ENCODE results near the gene MROH2A. TPM values are rescaled to one million over a fixed set of nuclear protein-coding genes. Genes with fewer than 3 reads are reported as not detected.

The MROH2A gene
- total and polyA plus RNA-seq, 9 of the 15 experiments (the other 6 are each of a cell fraction or from before 2014, with no cell fraction given) = 0.03 TPM; not detected in 8

DNA sequence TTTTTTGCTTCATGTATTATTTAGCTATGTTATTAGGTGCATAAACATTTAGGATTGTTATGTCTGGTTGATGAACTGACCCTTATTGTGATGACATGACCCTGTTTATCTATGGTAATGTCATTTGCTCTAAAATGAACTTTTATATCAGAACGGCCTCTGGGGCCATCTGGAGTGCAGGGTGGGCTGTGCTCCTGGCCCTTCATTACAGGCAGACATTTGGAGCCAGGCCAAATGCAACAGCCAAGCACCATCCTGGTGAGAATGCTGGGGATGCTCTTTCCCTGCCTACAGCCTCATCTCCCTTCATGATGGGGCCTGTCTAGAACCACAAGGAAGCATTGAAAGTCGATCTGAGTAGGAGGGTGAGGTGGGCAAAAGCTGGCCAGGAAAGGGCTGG, 38.2 kb downstream of the MROH2A start (continued):
- TF ChIP-seq TRIM24 (IDR thresholded peaks at IDR 0.05) (no peak), ZNF551 (CRISPR knock-in tag; IDR thresholded peaks at IDR 0.05) (no peak), RUNX1 (IDR thresholded peaks at IDR 0.05; ENCODE audit: low read depth) (no peak)

DNA sequence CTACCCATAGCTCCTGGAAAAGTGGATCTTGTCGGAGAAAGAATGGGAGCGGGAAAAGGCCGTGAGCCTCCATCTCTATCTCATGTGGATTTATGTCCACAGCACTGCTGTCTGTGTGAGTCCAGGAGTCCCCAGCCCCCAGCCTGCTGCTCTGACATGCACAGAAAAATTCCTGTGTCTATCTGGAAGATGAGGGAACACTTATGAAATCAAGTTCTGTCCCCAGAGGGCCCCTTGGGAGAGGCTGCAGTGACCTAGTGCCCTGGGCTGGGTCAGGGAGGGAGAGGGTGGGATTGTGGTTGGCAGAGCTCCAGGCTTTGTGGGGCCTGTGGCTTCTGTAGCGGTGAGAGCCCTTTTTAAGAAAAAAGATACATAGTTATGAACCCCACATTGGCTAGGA, 38.6 kb downstream of the MROH2A start:
- peaks cover 0 to 45% of the 10 kb centered on the region in 2 experiments; a peak in 3 of 5 replicates for H3K27me3 ChIP-seq (ENCODE audit: control insufficient read depth in 2 of 2, insufficient read depth in 2 of 2, low read length in 2 of 2)
- no peak overlapping the region for H3K27ac ChIP-seq (ENCODE audit: extremely low read depth, low read depth, low read length)
- intact Hi-C loops (cut with micrococcal nuclease) (no loop called here), in situ Hi-C loops (cut with MboI) (no loop called here)
- FAIRE-seq (no peak), ATAC-seq (no peak), DNase-seq (ENCODE audit: extremely low read depth in 1 of 4, low spot score in 3 of 4) (no peak)
- no peak overlapping the region for H3K4me2 ChIP-seq (ENCODE audit: insufficient read depth, low read length)
- no peak overlapping the region for H2AFZ ChIP-seq (ENCODE audit: low read depth, low read length)
- ChIA-PET POLR2A (no interaction called here), CTCF (ENCODE audit: low intra/inter-chr PET ratio) (no interaction called here)
- H3K36me3 ChIP-seq (ENCODE audit: control insufficient read depth, insufficient read depth, low read length) = no peaks in the 10 kb centered on the region
- no peaks in the 10 kb centered on the region for H3K9me1 ChIP-seq (ENCODE audit: control insufficient read depth, insufficient read depth, low read length)
- no TSS peak for BruUV-seq (replicated peaks)
- no peaks in the 10 kb centered on the region; a peak in 1 of 5 replicates for H3K4me1 ChIP-seq (replicated peaks in 1 of 2; ENCODE audit: control insufficient read depth in 2 of 2, insufficient read depth in 2 of 2, low read length in 2 of 2)
- 0% methylated on average over 4 of the region's 4 CpGs for WGBS (ENCODE audit: insufficient coverage, low coverage, missing lambda C conversion rate)
- no peaks in the 10 kb centered on the region; the same call in 1 of the 2 replicates for H4K20me1 ChIP-seq (replicated peaks; ENCODE audit: control insufficient read depth, insufficient read depth, low read length)
- no peak overlapping the region for H3K9ac ChIP-seq (ENCODE audit: insufficient read depth in 1 of 2, low read depth in 2 of 2, low read length in 2 of 2)
- H3K79me2 ChIP-seq (ENCODE audit: control insufficient read depth, insufficient read depth, low read length) = no peaks in the 10 kb centered on the region
- no peak overlapping the region for H3K4me3 ChIP-seq
- H3K9me3 ChIP-seq (replicated peaks; ENCODE audit: control insufficient read depth, insufficient read depth, low read depth, low read length) = no peaks in the 10 kb centered on the region
- TF ChIP-seq, protein P1, sequence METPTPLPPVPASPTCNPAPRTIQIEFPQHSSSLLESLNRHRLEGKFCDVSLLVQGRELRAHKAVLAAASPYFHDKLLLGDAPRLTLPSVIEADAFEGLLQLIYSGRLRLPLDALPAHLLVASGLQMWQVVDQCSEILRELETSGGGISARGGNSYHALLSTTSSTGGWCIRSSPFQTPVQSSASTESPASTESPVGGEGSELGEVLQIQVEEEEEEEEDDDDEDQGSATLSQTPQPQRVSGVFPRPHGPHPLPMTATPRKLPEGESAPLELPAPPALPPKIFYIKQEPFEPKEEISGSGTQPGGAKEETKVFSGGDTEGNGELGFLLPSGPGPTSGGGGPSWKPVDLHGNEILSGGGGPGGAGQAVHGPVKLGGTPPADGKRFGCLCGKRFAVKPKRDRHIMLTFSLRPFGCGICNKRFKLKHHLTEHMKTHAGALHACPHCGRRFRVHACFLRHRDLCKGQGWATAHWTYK (CRISPR knock-in tag; IDR thresholded peaks at IDR 0.05) = no peak
- TF ChIP-seq ETV6 (IDR thresholded peaks at IDR 0.05; ENCODE audit: borderline replicate concordance in 1 of 2, low read depth in 2 of 2, low read length in 1 of 2) (no peak), ETV6 (CRISPR knock-in tag; IDR thresholded peaks at IDR 0.05; ENCODE audit: borderline replicate concordance) (no peak), POLR2A (conservative IDR thresholded peaks at IDR 0.05) (no peak), YY1 (IDR thresholded peaks at IDR 0.05; ENCODE audit: borderline replicate concordance in 1 of 3, control insufficient read depth in 1 of 3, extremely low read depth in 1 of 3, insufficient read depth in 3 of 3, insufficient read length in 1 of 3, insufficient replicate concordance in 2 of 3, low read depth in 1 of 3, low read length in 2 of 3) (no peak), ZBTB1 (CRISPR knock-in tag; IDR thresholded peaks at IDR 0.05; ENCODE audit: borderline replicate concordance, low read depth) (no peak)
- TF ChIP-seq, protein P2, sequence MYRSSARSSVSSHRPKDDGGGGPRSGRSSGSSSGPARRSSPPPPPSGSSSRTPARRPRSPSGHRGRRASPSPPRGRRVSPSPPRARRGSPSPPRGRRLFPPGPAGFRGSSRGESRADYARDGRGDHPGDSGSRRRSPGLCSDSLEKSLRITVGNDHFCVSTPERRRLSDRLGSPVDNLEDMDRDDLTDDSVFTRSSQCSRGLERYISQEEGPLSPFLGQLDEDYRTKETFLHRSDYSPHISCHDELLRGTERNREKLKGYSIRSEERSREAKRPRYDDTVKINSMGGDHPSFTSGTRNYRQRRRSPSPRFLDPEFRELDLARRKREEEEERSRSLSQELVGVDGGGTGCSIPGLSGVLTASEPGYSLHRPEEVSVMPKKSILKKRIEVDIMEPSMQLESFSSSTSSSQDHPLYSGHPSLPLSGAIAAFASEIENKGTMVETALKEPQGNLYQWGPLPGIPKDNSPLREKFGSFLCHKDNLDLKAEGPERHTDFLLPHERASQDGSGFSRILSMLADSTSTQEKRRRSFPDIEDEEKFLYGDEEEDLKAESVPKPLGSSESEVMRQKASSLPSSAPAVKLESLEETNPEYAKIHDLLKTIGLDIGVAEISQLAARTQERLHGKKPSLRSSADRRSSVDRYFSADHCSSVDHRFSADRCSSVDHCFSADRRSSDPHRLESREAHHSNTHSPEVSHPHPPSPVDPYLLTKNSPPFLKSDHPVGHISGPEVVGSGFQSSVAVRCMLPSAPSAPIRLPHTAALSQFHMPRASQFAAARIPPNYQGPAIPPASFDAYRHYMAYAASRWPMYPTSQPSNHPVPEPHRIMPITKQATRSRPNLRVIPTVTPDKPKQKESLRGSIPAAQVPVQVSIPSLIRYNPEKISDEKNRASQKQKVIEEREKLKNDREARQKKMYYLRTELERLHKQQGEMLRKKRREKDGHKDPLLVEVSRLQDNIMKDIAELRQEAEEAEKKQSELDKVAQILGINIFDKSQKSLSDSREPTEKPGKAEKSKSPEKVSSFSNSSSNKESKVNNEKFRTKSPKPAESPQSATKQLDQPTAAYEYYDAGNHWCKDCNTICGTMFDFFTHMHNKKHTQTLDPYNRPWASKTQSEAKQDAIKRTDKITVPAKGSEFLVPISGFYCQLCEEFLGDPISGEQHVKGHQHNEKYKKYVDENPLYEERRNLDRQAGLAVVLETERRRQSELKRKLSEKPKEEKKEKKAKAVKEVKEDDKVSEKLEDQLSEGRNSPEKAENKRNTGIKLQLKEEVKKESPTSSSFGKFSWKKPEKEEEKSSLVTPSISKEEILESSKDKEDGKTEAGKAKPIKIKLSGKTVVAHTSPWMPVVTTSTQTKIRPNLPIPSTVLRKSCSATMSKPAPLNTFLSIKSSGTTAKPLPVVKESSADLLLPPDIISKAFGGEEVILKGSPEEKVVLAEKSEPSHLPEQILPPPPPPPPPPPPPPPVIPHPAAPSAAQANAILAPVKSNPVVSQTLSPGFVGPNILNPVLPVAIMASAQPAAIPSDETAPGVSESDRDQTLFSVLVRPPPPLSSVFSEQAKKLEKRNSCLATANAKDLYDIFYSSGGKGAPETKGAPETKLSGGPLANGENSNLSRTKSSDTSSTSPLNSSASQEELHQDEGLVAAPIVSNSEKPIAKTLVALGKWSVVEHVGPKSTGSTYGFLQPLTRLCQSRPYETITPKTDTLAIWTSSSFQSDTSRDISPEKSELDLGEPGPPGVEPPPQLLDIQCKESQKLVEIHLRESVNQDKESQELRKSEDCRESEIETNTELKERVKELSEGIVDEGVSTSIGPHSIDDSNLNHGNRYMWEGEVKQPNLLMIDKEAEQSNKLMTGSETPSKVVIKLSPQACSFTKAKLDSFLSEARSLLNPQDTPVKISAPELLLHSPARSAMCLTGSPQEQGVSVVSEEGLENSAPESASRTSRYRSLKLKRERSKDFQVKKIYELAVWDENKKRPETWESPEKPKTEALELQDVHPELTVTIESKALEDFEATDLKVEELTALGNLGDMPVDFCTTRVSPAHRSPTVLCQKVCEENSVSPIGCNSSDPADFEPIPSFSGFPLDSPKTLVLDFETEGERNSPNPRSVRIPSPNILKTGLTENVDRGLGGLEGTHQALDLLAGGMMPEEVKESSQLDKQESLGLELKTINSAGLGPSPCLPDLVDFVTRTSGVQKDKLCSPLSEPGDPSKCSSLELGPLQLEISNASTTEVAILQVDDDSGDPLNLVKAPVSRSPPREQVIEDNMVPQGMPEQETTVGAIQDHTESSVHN (IDR thresholded peaks at IDR 0.05; ENCODE audit: borderline replicate concordance in 1 of 2, low read depth in 1 of 2) = no peak
- TF ChIP-seq, protein P3, sequence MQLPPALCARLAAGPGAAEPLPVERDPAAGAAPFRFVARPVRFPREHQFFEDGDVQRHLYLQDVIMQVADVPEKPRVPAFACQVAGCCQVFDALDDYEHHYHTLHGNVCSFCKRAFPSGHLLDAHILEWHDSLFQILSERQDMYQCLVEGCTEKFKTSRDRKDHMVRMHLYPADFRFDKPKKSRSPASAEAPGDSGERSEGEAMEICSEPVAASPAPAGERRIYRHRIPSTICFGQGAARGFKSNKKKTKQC (CRISPR knock-in tag; IDR thresholded peaks at IDR 0.05) = no peak
